ENCODE measurements around the gene CNEP1R1. TPM values are rescaled to one million over a fixed set of nuclear protein-coding genes. Genes with fewer than 3 reads are reported as not detected.

The CNEP1R1 gene
- total and polyA plus RNA-seq, 2 experiments from 2014 or later, result 34.1 to 42.8 TPM

- Histone ChIP-seq H2AFZ (no peak overlapping the region), H3K36me3 (ENCODE audit: low read depth) (peaks cover 22% of the 10 kb centered on the region), H3K4me3 (no peak overlapping the region), H4K20me1 (ENCODE audit: insufficient read depth) (no peaks in the 10 kb centered on the region; the same call in none of the 2 replicates), H3K4me2 (ENCODE audit: unreplicated experiment) (no peak overlapping the region), H3K4me1 (ENCODE audit: insufficient read depth) (peaks cover 13% of the 10 kb centered on the region), H3F3A (ENCODE audit: insufficient read depth) (peaks cover 2% of the 10 kb centered on the region; the same call in 1 of the 2 replicates), H3K9me3 (ENCODE audit: low read depth) (no peaks in the 10 kb centered on the region), H3K9ac (no peak overlapping the region), H3K79me2 (ENCODE audit: insufficient read depth) (peaks cover 76% of the 10 kb centered on the region), H3K9me2 (ENCODE audit: insufficient read depth) (no peaks in the 10 kb centered on the region), H3K27me3 (replicated peaks; ENCODE audit: insufficient read depth) (no peaks in the 10 kb centered on the region), H3K27ac (no peak overlapping the region)
- in situ Hi-C loops (cut with MboI), result no loop called here
- DNase-seq, result no peak
- 97 to 98% methylated on average over 5 of the region's 5 CpGs for WGBS, 2 experiments (ENCODE audit: low coverage in 1 of 2, low lambda C conversion rate in 2 of 2, missing lambda C conversion rate in 2 of 2)
- no peak for TF ChIP-seq EZH2 (IDR thresholded peaks at IDR 0.05; ENCODE audit: insufficient read depth, poor library complexity, severe bottlenecking)
- no peak for TF ChIP-seq EZH2phosphoT487 (IDR thresholded peaks at IDR 0.05; ENCODE audit: insufficient read depth, low read depth)
Measured at GRCh38 chr16:50072730-50073129, 47.7 kb downstream of the CNEP1R1 start.

- Histone ChIP-seq H3K9ac (no peak overlapping the region), H3K4me2 (ENCODE audit: unreplicated experiment) (no peak overlapping the region), H3K4me1 (ENCODE audit: insufficient read depth) (no peaks in the 10 kb centered on the region), H3K4me3 (no peak overlapping the region), H3K79me2 (ENCODE audit: insufficient read depth) (peaks cover 70% of the 10 kb centered on the region), H4K20me1 (ENCODE audit: insufficient read depth) (no peaks in the 10 kb centered on the region), H3K9me2 (ENCODE audit: insufficient read depth) (no peaks in the 10 kb centered on the region), H3F3A (ENCODE audit: insufficient read depth) (no peaks in the 10 kb centered on the region), H3K27me3 (replicated peaks; ENCODE audit: insufficient read depth) (no peaks in the 10 kb centered on the region), H3K27ac (no peak overlapping the region), H3K9me3 (ENCODE audit: low read depth) (no peaks in the 10 kb centered on the region), H3K36me3 (ENCODE audit: low read depth) (peaks cover 38% of the 10 kb centered on the region), H2AFZ (no peak overlapping the region)
- no peak for DNase-seq
- WGBS, 2 experiments (ENCODE audit: low coverage in 1 of 2, low lambda C conversion rate in 2 of 2, missing lambda C conversion rate in 2 of 2), result 86 to 89% methylated on average over 9 of the region's 9 CpGs
- TF ChIP-seq EZH2 (IDR thresholded peaks at IDR 0.05; ENCODE audit: insufficient read depth, poor library complexity, severe bottlenecking) (no peak), EZH2phosphoT487 (IDR thresholded peaks at IDR 0.05; ENCODE audit: insufficient read depth, low read depth) (no peak)
- in situ Hi-C loops (cut with MboI), result no loop called here
Measured at GRCh38 chr16:50079397-50080140, 54.5 kb downstream of the CNEP1R1 start.

- Histone ChIP-seq H3K4me3 (no peak overlapping the region), H3K4me2 (ENCODE audit: unreplicated experiment) (no peak overlapping the region), H2AFZ (no peak overlapping the region), H3K27ac (no peak overlapping the region), H4K20me1 (ENCODE audit: insufficient read depth) (no peaks in the 10 kb centered on the region), H3K36me3 (ENCODE audit: low read depth) (peaks cover 46% of the 10 kb centered on the region), H3K9me2 (ENCODE audit: insufficient read depth) (no peaks in the 10 kb centered on the region), H3K9me3 (ENCODE audit: low read depth) (no peaks in the 10 kb centered on the region), H3K4me1 (ENCODE audit: insufficient read depth) (no peaks in the 10 kb centered on the region), H3K79me2 (ENCODE audit: insufficient read depth) (peaks cover 59% of the 10 kb centered on the region), H3K9ac (no peak overlapping the region), H3F3A (ENCODE audit: insufficient read depth) (no peaks in the 10 kb centered on the region), H3K27me3 (replicated peaks; ENCODE audit: insufficient read depth) (no peaks in the 10 kb centered on the region)
- DNase-seq, result peak; percentile 31
- 42 to 45% methylated on average over 7 of the region's 7 CpGs for WGBS, 2 experiments (ENCODE audit: low coverage in 1 of 2, low lambda C conversion rate in 2 of 2, missing lambda C conversion rate in 2 of 2)
- no peak for TF ChIP-seq EZH2 (IDR thresholded peaks at IDR 0.05; ENCODE audit: insufficient read depth, poor library complexity, severe bottlenecking)
- no peak for TF ChIP-seq EZH2phosphoT487 (IDR thresholded peaks at IDR 0.05; ENCODE audit: insufficient read depth, low read depth)
- in situ Hi-C loops (cut with MboI), result no loop called here
Measured at GRCh38 chr16:50081428-50082018, 56.5 kb downstream of the CNEP1R1 start.

- H3K4me2 ChIP-seq (ENCODE audit: unreplicated experiment), result no peak overlapping the region
- no peak overlapping the region for H2AFZ ChIP-seq
- WGBS, 2 experiments (ENCODE audit: low coverage in 1 of 2, low lambda C conversion rate in 2 of 2, missing lambda C conversion rate in 2 of 2), result 80 to 82% methylated on average over 8 of the region's 8 CpGs
- H3K4me3 ChIP-seq, result no peak overlapping the region
- no peaks in the 10 kb centered on the region for H3K4me1 ChIP-seq (ENCODE audit: insufficient read depth)
- H3K9ac ChIP-seq, result no peak overlapping the region
- H3K36me3 ChIP-seq (ENCODE audit: low read depth), result peaks cover 37% of the 10 kb centered on the region
- H3K9me2 ChIP-seq (ENCODE audit: insufficient read depth), result no peaks in the 10 kb centered on the region
- peaks cover 46% of the 10 kb centered on the region for H3K79me2 ChIP-seq (ENCODE audit: insufficient read depth)
- no peak overlapping the region for H3K27ac ChIP-seq
- no peak for TF ChIP-seq EZH2 (IDR thresholded peaks at IDR 0.05; ENCODE audit: insufficient read depth, poor library complexity, severe bottlenecking)
- TF ChIP-seq EZH2phosphoT487 (IDR thresholded peaks at IDR 0.05; ENCODE audit: insufficient read depth, low read depth), result no peak
- in situ Hi-C loops (cut with MboI), result no loop called here
- H3K9me3 ChIP-seq (ENCODE audit: low read depth), result no peaks in the 10 kb centered on the region
- no peaks in the 10 kb centered on the region for H4K20me1 ChIP-seq (ENCODE audit: insufficient read depth)
- no peak for DNase-seq
- H3F3A ChIP-seq (ENCODE audit: insufficient read depth), result no peaks in the 10 kb centered on the region
- no peaks in the 10 kb centered on the region for H3K27me3 ChIP-seq (replicated peaks; ENCODE audit: insufficient read depth)
Measured at GRCh38 chr16:50083996-50084395, 59.0 kb downstream of the CNEP1R1 start.

All from GM23248 (cell line).